A172 (cell line): Measurements from ENCODE around the gene LGALS7. TPM values are rescaled to one million over a fixed set of nuclear protein-coding genes. Genes with fewer than 3 reads are reported as not detected.
"Not testable (repeated sequence)": the region's sequence is repeated elsewhere in the genome, so short reads cannot be mapped to it uniquely, and the experiment has no call there.

Experiments
- DNase-seq: peaks from one replicate; pipeline ENCODE4 v3.0.0-alpha.2; 2015; ENCODE audit warnings: low spot score
- total RNA-seq: library from RNA; depleted of rRNA; stranded (reverse); fragments of >200 nt; shearing (Covaris generic); gene quantifications from 2 replicates; pipeline ENCODE4 v1.2.3, GENCODE V29; 2014

Gene LGALS7
- total RNA-seq, 1 experiment from 2014 or later, result not detected

- DNase-seq, result no peak
Observed at GRCh38 chr19:38774181-38774950, 1.0 kb upstream of the LGALS7 start.

GRCh38 chr19:38771569-38771968 is 1.7 kb downstream of the LGALS7 start:
- DNase-seq, result not testable (repeated sequence)

- not testable (repeated sequence) for DNase-seq
Observed at GRCh38 chr19:38770949-38771275, 2.4 kb downstream of the LGALS7 start.

GRCh38 chr19:38770228-38770948 is 2.9 kb downstream of the LGALS7 start:
- not testable (repeated sequence) for DNase-seq

GRCh38 chr19:38769635-38770211 is 3.6 kb downstream of the LGALS7 start:
- DNase-seq, result no peak

- no peak for DNase-seq
Observed at GRCh38 chr19:38766276-38767047, 6.9 kb downstream of the LGALS7 start.

- no peak for DNase-seq
Observed at GRCh38 chr19:38765214-38765613, 8.1 kb downstream of the LGALS7 start.

- no peak for DNase-seq
Observed at GRCh38 chr19:38763795-38764220, 9.5 kb downstream of the LGALS7 start.

- not testable (repeated sequence) for DNase-seq
Observed at GRCh38 chr19:38761884-38762389, 11.4 kb downstream of the LGALS7 start.

GRCh38 chr19:38760805-38761517 is 12.4 kb downstream of the LGALS7 start:
- DNase-seq, result not testable (repeated sequence)

- DNase-seq, result no peak
Observed at GRCh38 chr19:38759590-38760003, 13.7 kb downstream of the LGALS7 start.

- DNase-seq, result not testable (repeated sequence)
Observed at GRCh38 chr19:38754196-38754595, 19.1 kb downstream of the LGALS7 start.

GRCh38 chr19:38753783-38754182 is 19.5 kb downstream of the LGALS7 start:
- DNase-seq, result not testable (repeated sequence)

GRCh38 chr19:38745316-38745715 is 28.0 kb downstream of the LGALS7 start:
- DNase-seq, result no peak

- DNase-seq, result no peak
Observed at GRCh38 chr19:38744874-38745273, 28.4 kb downstream of the LGALS7 start.

GRCh38 chr19:38744298-38744681 is 29.0 kb downstream of the LGALS7 start, which contains the start of gene CAPN12:
TSS of gene CAPN12 (minus strand) at chr19:38744474. CDS start at chr19:38744165, 309 bp downstream.
- DNase-seq, result no peak

GRCh38 chr19:38743394-38744297 is 29.7 kb downstream of the LGALS7 start:
- no peak for DNase-seq

- no peak for DNase-seq
Observed at GRCh38 chr19:38742906-38743305, 30.4 kb downstream of the LGALS7 start.

- DNase-seq, result no peak
Observed at GRCh38 chr19:38742296-38742695, 31.0 kb downstream of the LGALS7 start.

- DNase-seq, result no peak
Observed at GRCh38 chr19:38741670-38742069, 31.6 kb downstream of the LGALS7 start.
